ENCODE results near the gene PROM2.

GRCh38 chr2:95303191-95303919, 29.1 kb downstream of the PROM2 start:
- TF ChIP-seq, protein P1, sequence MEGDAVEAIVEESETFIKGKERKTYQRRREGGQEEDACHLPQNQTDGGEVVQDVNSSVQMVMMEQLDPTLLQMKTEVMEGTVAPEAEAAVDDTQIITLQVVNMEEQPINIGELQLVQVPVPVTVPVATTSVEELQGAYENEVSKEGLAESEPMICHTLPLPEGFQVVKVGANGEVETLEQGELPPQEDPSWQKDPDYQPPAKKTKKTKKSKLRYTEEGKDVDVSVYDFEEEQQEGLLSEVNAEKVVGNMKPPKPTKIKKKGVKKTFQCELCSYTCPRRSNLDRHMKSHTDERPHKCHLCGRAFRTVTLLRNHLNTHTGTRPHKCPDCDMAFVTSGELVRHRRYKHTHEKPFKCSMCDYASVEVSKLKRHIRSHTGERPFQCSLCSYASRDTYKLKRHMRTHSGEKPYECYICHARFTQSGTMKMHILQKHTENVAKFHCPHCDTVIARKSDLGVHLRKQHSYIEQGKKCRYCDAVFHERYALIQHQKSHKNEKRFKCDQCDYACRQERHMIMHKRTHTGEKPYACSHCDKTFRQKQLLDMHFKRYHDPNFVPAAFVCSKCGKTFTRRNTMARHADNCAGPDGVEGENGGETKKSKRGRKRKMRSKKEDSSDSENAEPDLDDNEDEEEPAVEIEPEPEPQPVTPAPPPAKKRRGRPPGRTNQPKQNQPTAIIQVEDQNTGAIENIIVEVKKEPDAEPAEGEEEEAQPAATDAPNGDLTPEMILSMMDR (IDR thresholded peaks at IDR 0.05), result no peak
- TF ChIP-seq EP300 (IDR thresholded peaks at IDR 0.05), result no peak
